ENCODE data around the gene GYG1.
"Not testable (repeated sequence)": the region's sequence is repeated elsewhere in the genome, so short reads cannot be mapped to it uniquely, and the experiment has no call there.

The GYG1 gene
- total RNA-seq: 68.0 to 79.9 reads per million in 2 donors

GRCh38 chr3:148991219-148992026 is at the start of gene GYG1:
Gene GYG1 (plus strand): TSS chr3:148991540. CDS start chr3:148991641, 101 bp downstream.
- DNase-seq: peak; percentile 83

GRCh38 chr3:148943506-148944205 is 47.7 kb upstream of the GYG1 start:
- no peak for DNase-seq

DNA sequence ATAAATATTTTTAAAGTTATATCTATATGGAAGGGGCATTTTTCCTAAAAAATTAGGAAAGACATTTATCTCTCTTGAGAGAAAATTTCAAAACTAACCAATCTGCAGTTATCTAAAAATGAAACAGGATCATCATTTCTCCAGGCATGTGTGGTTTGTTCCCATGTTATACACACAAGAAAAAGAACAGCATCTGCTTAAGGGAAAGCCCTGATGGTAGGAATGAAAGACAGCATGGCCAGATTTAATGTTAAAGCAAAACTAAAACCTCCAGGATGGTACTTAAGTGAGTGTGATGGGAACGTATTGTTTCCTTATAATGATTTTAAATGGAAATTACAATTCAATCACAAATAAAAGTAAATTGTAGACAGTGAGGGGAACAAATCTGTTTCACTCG is 46.2 kb upstream of the GYG1 start:
- DNase-seq: no peak

DNA sequence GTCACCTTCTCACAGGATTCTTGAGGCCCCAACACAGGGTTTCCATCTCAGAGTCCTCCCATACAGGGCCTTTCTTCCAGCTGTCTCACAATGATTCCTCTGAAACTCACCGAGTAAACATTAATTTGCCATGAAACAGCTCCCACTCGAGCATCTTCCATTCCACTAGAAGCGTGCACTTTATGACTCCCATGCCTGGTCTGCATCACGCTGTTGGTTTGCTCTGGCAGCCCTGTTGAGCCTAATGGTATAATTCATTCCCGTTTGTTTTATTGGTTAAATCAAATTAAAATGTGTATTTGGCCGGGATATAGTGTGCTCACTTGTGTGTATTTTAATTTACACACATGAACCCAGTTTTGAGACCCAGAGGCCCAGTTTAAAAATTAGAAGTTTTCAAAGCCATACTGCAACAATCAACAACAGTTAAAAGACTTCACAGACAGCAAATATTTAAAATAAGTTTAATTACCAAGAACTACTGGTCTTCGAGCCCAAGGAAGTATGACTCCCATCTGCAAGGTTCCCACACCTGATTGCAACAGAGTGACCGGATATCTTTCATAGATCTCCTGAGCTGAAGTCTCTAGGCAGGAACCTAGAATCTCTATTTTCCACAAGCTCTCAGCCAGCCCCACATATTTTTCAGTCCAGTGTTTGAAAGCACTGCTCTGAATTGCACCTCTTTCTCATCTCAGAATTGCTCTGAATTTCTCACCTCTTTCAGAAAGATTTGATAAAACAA is 42.3 kb upstream of the GYG1 start:
- DNase-seq: no peak

GRCh38 chr3:148950806-148951205 is 40.5 kb upstream of the GYG1 start:
- DNase-seq: no peak

- no peak for DNase-seq
These were observed 39.6 kb upstream of the GYG1 start for GRCh38 chr3:148951599-148952361.

- DNase-seq: no peak
These were observed 38.2 kb upstream of the GYG1 start for GRCh38 chr3:148953094-148953493.

GRCh38 chr3:148954981-148955380 is 36.4 kb upstream of the GYG1 start:
- DNase-seq: no peak

GRCh38 chr3:148955544-148956346 is 35.6 kb upstream of the GYG1 start:
- no peak for DNase-seq

DNA sequence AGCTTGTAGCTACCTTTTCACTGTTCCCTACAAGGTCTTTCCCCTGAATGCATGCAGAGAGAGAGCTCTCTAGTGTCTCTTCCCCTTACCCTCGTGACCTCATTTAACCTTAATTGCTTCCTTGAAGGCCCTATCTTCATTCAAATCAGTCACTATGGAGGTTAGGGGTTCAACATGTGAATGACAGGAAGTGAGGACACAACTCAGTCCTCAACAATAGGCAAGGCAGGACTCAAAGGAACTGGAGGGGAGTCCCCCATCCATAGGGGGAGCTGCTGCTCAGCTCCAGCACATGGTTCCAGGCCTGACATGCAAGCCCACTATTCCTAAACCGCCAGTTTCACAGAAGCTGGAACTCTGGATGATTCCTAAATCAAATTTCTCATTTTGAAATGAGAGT is 33.8 kb upstream of the GYG1 start:
- DNase-seq: no peak

DNA sequence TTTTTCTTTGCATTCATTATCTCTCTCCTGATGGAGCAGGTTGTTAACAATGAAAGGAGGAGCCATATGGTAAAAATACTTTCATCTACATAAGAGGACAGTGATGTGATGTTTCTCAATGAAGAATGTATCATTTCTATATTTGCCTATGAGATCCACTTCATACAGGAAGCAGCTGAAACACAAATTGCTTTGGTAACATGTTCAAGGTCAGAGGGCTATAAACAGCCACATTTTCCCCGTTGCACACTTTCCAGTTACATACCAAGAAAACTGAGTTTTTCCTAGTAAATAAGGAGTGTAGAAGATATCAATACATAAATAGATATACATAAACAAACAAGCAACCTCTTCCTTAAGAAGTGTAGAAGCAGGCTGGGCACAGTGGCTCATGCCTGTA is 32.6 kb upstream of the GYG1 start:
- DNase-seq: no peak

DNA sequence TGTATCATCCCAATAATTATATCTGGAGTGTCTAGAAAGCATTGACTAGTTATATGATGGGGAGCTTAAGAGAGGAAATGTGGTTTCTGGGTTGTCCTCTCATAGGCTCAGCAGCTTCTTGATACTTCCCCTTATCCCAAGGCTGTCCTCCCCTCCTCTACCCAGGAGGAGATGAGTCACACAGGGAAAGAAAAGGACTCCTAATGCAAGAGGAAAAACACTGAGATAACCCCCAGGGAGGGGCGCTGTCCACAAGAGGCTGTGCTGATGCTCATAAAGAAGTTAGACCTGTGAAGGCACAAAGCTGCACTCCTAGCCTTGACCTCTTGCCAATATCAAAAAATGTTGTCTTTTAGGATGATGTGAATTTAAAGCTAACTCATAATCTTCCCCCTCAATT is 28.8 kb upstream of the GYG1 start:
- no peak for DNase-seq

DNA sequence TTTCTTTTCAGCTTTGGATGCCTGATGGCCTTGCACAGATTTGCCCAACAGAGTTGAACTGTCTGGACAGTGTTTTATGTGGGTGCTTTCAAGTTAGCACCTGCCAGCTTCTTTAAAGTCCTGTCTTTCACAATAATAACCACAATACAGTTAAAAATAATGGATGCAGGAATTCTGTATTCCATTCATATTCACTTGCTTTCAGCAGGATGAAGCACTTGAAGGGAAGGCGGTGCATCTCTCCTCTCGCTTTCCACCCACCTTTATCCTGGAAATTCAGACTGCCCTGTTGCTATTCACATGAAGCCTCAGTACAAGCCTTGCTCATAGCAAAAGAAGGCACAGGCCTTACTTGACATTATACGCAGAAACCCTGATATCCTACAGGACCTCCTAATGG is 26.5 kb upstream of the GYG1 start:
- no peak for DNase-seq

- DNase-seq: no peak
These were observed 23.0 kb upstream of the GYG1 start for GRCh38 chr3:148968321-148968720.

DNA sequence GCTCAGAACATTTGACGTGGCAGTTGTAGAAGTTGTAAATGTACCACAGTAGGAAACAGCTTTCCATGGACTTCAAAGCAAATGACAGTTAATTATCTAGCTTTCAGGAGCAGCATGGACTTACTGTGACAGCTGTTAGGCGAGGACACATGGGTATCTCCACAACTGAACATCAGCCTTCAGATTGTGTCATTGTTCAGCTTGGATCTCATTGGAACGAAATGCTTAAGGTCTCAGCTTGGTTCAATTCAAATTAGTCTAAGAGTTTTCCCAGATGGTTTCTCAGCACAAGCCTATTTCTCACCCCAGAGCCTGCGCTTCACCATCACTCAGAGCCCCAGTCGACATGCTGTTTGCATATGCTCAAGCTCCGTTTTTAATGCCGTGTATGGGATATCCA is 21.1 kb upstream of the GYG1 start:
- no peak for DNase-seq

- DNase-seq: no peak
These were observed 19.8 kb upstream of the GYG1 start for GRCh38 chr3:148971401-148972163.

DNA sequence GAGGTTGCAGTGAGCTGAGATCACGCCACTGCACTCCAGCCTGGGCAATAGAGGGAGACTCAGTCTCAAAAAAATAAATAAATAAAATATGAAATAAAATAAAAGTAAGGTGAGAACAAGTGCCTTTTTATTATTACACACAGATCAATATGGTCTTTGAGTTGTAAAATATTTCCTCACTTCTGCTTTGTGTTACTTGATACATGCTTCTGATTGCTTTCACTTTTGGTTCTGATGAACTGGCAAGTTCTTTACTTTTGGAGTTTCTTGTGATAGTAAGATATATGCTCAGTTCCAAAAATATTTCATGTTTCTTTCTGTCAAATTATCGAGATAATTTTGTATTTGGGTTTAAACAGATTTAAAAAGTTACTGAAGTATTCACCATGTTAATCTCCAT is 16.6 kb upstream of the GYG1 start:
- DNase-seq: no peak

DNA sequence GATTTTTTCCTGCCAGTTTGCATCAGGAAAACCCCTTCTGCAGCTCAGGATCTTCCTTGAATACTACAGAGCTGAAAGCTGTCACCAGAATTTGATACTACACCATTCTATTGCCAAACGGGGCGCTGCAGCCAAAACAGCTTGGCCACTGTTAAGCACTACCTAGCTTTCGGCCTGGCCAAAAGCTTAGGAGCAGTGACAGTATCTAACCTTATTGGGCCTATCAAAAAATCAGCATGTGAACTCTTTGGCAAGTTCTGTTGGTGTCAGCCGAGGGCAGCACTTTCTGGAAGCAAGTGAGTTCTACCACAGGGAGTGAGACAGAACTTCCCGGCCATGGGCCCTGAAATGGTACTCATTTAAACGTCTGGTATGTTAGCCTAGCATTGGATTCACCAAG is 16.1 kb upstream of the GYG1 start:
- no peak for DNase-seq

GRCh38 chr3:148975696-148976095 is 15.6 kb upstream of the GYG1 start:
- DNase-seq: no peak

DNA sequence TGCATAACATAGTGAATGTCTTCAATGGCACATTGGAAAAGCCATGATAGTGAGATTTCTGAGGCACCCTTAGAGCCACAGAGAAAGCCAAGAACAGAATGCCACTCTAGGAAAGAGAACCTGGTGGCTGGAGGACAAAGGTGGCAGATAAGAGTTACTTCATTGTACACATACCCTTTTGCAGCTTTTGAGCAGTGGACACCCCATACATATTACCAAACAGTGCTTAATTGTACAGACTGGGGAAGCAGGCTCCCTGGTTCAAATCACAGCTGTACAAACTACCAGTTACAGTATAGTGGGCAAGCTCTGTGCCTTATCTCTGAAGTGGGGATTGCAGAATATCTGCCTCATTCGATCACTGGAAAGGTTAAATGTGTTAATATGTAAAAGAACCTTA is 10.1 kb upstream of the GYG1 start:
- no peak for DNase-seq

GRCh38 chr3:148987551-148987950 is 3.8 kb upstream of the GYG1 start:
- DNase-seq: not testable (repeated sequence)

All from activated gamma-delta T cell (primary cell).